HG03139 (cell line): ENCODE measurements around the gene CTU1.

ENCODE experiments used
- ATAC-seq: cut with Tn5 transposase; IDR thresholded peaks from one replicate; pipeline ENCODE4 v1.9.1; 2021; ENCODE audit not compliant: unreplicated experiment

Gene CTU1

GRCh38 chr19:51135004-51135403 is 26.8 kb upstream of the CTU1 start:
- ATAC-seq: no peak

GRCh38 chr19:51131780-51132680 is 23.8 kb upstream of the CTU1 start:
- ATAC-seq: no peak

- ATAC-seq: no peak
Measured at GRCh38 chr19:51129716-51130115, 21.5 kb upstream of the CTU1 start.

- ATAC-seq: no peak
Measured at GRCh38 chr19:51128227-51128626, 20.0 kb upstream of the CTU1 start.

GRCh38 chr19:51127755-51128154 is 19.5 kb upstream of the CTU1 start:
- ATAC-seq: no peak

GRCh38 chr19:51127032-51127431 is 18.8 kb upstream of the CTU1 start:
- ATAC-seq: no peak

GRCh38 chr19:51125421-51126075 is 17.3 kb upstream of the CTU1 start:
- no peak for ATAC-seq

GRCh38 chr19:51124729-51125128 is 16.5 kb upstream of the CTU1 start, which contains the start of gene SIGLEC9:
SIGLEC9 (plus strand) TSS chr19:51124906; CDS start chr19:51124975, 69 bp downstream.
- ATAC-seq: no peak

GRCh38 chr19:51124216-51124615 is 16.0 kb upstream of the CTU1 start:
- no peak for ATAC-seq

- no peak for ATAC-seq
Measured at GRCh38 chr19:51123802-51124201, 15.6 kb upstream of the CTU1 start.

GRCh38 chr19:51123381-51123800 is 15.2 kb upstream of the CTU1 start:
- ATAC-seq: no peak

GRCh38 chr19:51122112-51122981 is 14.1 kb upstream of the CTU1 start:
- ATAC-seq: no peak

- ATAC-seq: no peak
Measured at GRCh38 chr19:51121257-51121656, 13.0 kb upstream of the CTU1 start.

- no peak for ATAC-seq
Measured at GRCh38 chr19:51120160-51120559, 12.0 kb upstream of the CTU1 start.

- ATAC-seq: no peak
Measured at GRCh38 chr19:51119611-51120010, 11.4 kb upstream of the CTU1 start.

- ATAC-seq: no peak
Measured at GRCh38 chr19:51119101-51119500, 10.9 kb upstream of the CTU1 start.

GRCh38 chr19:51116736-51117286 is 8.6 kb upstream of the CTU1 start:
- no peak for ATAC-seq

- ATAC-seq: no peak
Measured at GRCh38 chr19:51114087-51114729, 6.0 kb upstream of the CTU1 start.

GRCh38 chr19:51111606-51112005 is 3.4 kb upstream of the CTU1 start:
- no peak for ATAC-seq

GRCh38 chr19:51110666-51110971 is 2.4 kb upstream of the CTU1 start:
- ATAC-seq: no peak

GRCh38 chr19:51108805-51109146 is 567 bp upstream of the CTU1 start:
- ATAC-seq: peak; percentile 18
